SK-N-SH treated with all-trans-retinoic acid at 6 μM for 48 hours (cell line): ENCODE measurements around the gene BLM.

Experiments
- ATAC-seq: fragments of 200-7000 bp; cut with Tn5 transposase; 3 replicates; pipeline ENCODE4 v1.9.1; 2020; ENCODE audit warnings: mild to moderate bottlenecking, moderate library complexity
- ARNTL ChIP-seq: fragments of 450-650 bp; formaldehyde crosslinking; IDR thresholded peaks from 2 replicates; pipeline ENCODE4 v1.5.0; 2020; ENCODE audit warnings: low read depth, mild to moderate bottlenecking, moderate library complexity, borderline replicate concordance
- BACH2 ChIP-seq: fragments of 250-450 bp; sonication (Bioruptor Pico); IDR thresholded peaks from 2 replicates; pipeline ENCODE4 v1.9.0; 2021; ENCODE audit warnings: mild to moderate bottlenecking, borderline replicate concordance
- CSDC2 ChIP-seq: fragments of 250-450 bp; sonication (Bioruptor Pico); IDR thresholded peaks from 2 replicates; pipeline ENCODE4 v1.5.0; 2020; ENCODE audit warnings: mild to moderate bottlenecking, moderate library complexity
- ESRRG ChIP-seq: fragments of 250-450 bp; sonication (Bioruptor Pico); IDR thresholded peaks from 2 replicates; pipeline ENCODE4 v1.6.1; 2021; ENCODE audit warnings: mild to moderate bottlenecking
- ISL1 ChIP-seq: fragments of 250-450 bp; sonication (Bioruptor Pico); IDR thresholded peaks from 2 replicates; pipeline ENCODE4 v2.1.2; 2022; ENCODE audit warnings: mild to moderate bottlenecking, moderate library complexity
- PPARA ChIP-seq: fragments of 250-450 bp; sonication (Bioruptor Pico); IDR thresholded peaks from 2 replicates; pipeline ENCODE4 v1.5.0; 2020; ENCODE audit warnings: mild to moderate bottlenecking, borderline replicate concordance
- RARB ChIP-seq: fragments of 250-450 bp; sonication (Bioruptor Pico); IDR thresholded peaks from 2 replicates; pipeline ENCODE4 v1.8.0; 2021; ENCODE audit warnings: mild to moderate bottlenecking, moderate library complexity
- SNAI2 ChIP-seq: fragments of 250-450 bp; sonication (Bioruptor Pico); IDR thresholded peaks from 2 replicates; pipeline ENCODE4 v1.5.0; 2020; ENCODE audit warnings: mild to moderate bottlenecking, moderate library complexity
- TCF4 ChIP-seq: fragments of 250-450 bp; sonication (Bioruptor Pico); IDR thresholded peaks from 2 replicates; pipeline ENCODE4 v1.8.0; 2021; ENCODE audit warnings: mild to moderate bottlenecking, moderate library complexity, borderline replicate concordance
- TOX ChIP-seq: fragments of 250-450 bp; sonication (Bioruptor Pico); IDR thresholded peaks from 2 replicates; pipeline ENCODE4 v1.8.0; 2021; ENCODE audit warnings: mild to moderate bottlenecking, moderate library complexity, borderline replicate concordance
- ZC3H10 ChIP-seq: fragments of 250-450 bp; sonication (Bioruptor Pico); IDR thresholded peaks from 2 replicates; pipeline ENCODE4 v1.5.1; 2021; ENCODE audit warnings: mild to moderate bottlenecking, moderate library complexity
- ZFP30 ChIP-seq: fragments of 450-650 bp; formaldehyde crosslinking; IDR thresholded peaks from 2 replicates; pipeline ENCODE4 v1.5.0; 2022; ENCODE audit warnings: mild to moderate bottlenecking, moderate library complexity
- ZNF565 ChIP-seq: fragments of 450-650 bp; formaldehyde crosslinking; conservative IDR thresholded peaks from 2 replicates; pipeline ENCODE4 v1.5.0; 2020; ENCODE audit warnings: low read depth, mild to moderate bottlenecking, moderate library complexity
- ZNF70 ChIP-seq: fragments of 450-650 bp; formaldehyde crosslinking; IDR thresholded peaks from 2 replicates; pipeline ENCODE4 v1.5.0; 2020; ENCODE audit warnings: mild to moderate bottlenecking, moderate library complexity
- ZNF8 ChIP-seq: fragments of 450-650 bp; formaldehyde crosslinking; IDR thresholded peaks from 2 replicates; pipeline ENCODE4 v1.5.0; 2020; ENCODE audit warnings: mild to moderate bottlenecking, moderate library complexity
- TF ChIP-seq, protein P1 (sequence below): fragments of 250-450 bp; sonication (Bioruptor Pico); IDR thresholded peaks from 2 replicates; pipeline ENCODE4 v1.5.0; 2020; ENCODE audit warnings: mild to moderate bottlenecking, moderate library complexity
- TF ChIP-seq, protein P2 (sequence below): fragments of 250-450 bp; sonication (Bioruptor Pico); IDR thresholded peaks from 2 replicates; pipeline ENCODE4 v1.8.0; 2021; ENCODE audit warnings: low read depth, mild to moderate bottlenecking, moderate library complexity, borderline replicate concordance
- TF ChIP-seq, protein P3 (sequence below): fragments of 250-450 bp; sonication (Bioruptor Pico); IDR thresholded peaks from 2 replicates; pipeline ENCODE4 v1.5.1; 2021; ENCODE audit warnings: mild to moderate bottlenecking, moderate library complexity
- TF ChIP-seq, protein P4 (sequence below): fragments of 250-450 bp; sonication (Bioruptor Pico); IDR thresholded peaks from 2 replicates; pipeline ENCODE4 v1.5.1; 2020; ENCODE audit warnings: low read depth, mild to moderate bottlenecking, moderate library complexity
- TF ChIP-seq, protein P5 (sequence below): fragments of 250-450 bp; sonication (Bioruptor Pico); IDR thresholded peaks from 2 replicates; pipeline ENCODE4 v1.8.0; 2020; ENCODE audit warnings: mild to moderate bottlenecking, moderate library complexity, borderline replicate concordance

The BLM gene

DNA sequence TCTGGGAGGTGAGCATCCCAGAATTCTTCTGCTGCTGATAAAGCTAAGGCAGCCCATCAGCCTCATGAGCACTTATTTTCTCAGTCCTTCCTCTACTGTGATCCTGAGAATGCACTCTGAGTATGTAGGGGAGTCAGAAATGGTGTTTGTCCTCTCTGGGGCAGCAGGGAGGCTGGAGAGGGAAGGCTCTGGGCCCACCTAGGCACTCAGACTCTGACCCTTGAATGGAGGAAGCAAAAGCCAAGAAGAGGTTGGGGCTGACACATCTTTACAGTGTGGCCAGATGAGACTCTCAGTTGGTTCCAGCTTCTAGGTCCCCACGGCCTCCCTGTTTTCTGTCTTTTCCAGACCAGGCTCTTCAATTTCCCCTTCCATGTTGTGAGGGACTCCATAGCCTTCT, 36.1 kb upstream of the BLM start:
- no peak for TF ChIP-seq RARB
- TF ChIP-seq CSDC2 (CRISPR knock-in tag): no peak
- TF ChIP-seq, protein P1, sequence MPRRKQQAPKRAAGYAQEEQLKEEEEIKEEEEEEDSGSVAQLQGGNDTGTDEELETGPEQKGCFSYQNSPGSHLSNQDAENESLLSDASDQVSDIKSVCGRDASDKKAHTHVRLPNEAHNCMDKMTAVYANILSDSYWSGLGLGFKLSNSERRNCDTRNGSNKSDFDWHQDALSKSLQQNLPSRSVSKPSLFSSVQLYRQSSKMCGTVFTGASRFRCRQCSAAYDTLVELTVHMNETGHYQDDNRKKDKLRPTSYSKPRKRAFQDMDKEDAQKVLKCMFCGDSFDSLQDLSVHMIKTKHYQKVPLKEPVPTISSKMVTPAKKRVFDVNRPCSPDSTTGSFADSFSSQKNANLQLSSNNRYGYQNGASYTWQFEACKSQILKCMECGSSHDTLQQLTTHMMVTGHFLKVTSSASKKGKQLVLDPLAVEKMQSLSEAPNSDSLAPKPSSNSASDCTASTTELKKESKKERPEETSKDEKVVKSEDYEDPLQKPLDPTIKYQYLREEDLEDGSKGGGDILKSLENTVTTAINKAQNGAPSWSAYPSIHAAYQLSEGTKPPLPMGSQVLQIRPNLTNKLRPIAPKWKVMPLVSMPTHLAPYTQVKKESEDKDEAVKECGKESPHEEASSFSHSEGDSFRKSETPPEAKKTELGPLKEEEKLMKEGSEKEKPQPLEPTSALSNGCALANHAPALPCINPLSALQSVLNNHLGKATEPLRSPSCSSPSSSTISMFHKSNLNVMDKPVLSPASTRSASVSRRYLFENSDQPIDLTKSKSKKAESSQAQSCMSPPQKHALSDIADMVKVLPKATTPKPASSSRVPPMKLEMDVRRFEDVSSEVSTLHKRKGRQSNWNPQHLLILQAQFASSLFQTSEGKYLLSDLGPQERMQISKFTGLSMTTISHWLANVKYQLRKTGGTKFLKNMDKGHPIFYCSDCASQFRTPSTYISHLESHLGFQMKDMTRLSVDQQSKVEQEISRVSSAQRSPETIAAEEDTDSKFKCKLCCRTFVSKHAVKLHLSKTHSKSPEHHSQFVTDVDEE (CRISPR knock-in tag): no peak
- no peak for TF ChIP-seq BACH2 (CRISPR knock-in tag)
- no peak for TF ChIP-seq ZNF70 (CRISPR knock-in tag)
- TF ChIP-seq ZFP30: no peak
- TF ChIP-seq ZNF8: no peak
- no peak for TF ChIP-seq SNAI2
- TF ChIP-seq ZC3H10: no peak
- TF ChIP-seq, protein P2, sequence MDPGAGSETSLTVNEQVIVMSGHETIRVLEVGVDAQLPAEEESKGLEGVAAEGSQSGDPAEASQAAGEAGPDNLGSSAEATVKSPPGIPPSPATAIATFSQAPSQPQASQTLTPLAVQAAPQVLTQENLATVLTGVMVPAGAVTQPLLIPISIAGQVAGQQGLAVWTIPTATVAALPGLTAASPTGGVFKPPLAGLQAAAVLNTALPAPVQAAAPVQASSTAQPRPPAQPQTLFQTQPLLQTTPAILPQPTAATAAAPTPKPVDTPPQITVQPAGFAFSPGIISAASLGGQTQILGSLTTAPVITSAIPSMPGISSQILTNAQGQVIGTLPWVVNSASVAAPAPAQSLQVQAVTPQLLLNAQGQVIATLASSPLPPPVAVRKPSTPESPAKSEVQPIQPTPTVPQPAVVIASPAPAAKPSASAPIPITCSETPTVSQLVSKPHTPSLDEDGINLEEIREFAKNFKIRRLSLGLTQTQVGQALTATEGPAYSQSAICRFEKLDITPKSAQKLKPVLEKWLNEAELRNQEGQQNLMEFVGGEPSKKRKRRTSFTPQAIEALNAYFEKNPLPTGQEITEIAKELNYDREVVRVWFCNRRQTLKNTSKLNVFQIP (CRISPR knock-in tag): no peak
- TF ChIP-seq, protein P3, sequence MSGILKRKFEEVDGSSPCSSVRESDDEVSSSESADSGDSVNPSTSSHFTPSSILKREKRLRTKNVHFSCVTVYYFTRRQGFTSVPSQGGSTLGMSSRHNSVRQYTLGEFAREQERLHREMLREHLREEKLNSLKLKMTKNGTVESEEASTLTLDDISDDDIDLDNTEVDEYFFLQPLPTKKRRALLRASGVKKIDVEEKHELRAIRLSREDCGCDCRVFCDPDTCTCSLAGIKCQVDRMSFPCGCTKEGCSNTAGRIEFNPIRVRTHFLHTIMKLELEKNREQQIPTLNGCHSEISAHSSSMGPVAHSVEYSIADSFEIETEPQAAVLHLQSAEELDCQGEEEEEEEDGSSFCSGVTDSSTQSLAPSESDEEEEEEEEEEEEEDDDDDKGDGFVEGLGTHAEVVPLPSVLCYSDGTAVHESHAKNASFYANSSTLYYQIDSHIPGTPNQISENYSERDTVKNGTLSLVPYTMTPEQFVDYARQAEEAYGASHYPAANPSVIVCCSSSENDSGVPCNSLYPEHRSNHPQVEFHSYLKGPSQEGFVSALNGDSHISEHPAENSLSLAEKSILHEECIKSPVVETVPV (CRISPR knock-in tag): no peak
- no peak for TF ChIP-seq ARNTL (CRISPR knock-in tag)
- no peak for TF ChIP-seq PPARA (CRISPR knock-in tag)
- no peak for TF ChIP-seq TCF4
- no peak for TF ChIP-seq ZNF565 (CRISPR knock-in tag)
- TF ChIP-seq, protein P4, sequence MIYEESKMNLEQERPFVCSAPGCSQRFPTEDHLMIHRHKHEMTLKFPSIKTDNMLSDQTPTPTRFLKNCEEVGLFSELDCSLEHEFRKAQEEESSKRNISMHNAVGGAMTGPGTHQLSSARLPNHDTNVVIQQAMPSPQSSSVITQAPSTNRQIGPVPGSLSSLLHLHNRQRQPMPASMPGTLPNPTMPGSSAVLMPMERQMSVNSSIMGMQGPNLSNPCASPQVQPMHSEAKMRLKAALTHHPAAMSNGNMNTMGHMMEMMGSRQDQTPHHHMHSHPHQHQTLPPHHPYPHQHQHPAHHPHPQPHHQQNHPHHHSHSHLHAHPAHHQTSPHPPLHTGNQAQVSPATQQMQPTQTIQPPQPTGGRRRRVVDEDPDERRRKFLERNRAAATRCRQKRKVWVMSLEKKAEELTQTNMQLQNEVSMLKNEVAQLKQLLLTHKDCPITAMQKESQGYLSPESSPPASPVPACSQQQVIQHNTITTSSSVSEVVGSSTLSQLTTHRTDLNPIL (CRISPR knock-in tag): no peak
- no peak for TF ChIP-seq ISL1 (CRISPR knock-in tag)
- no peak for TF ChIP-seq ESRRG
- TF ChIP-seq, all 23 proteins: peak for 0

DNA sequence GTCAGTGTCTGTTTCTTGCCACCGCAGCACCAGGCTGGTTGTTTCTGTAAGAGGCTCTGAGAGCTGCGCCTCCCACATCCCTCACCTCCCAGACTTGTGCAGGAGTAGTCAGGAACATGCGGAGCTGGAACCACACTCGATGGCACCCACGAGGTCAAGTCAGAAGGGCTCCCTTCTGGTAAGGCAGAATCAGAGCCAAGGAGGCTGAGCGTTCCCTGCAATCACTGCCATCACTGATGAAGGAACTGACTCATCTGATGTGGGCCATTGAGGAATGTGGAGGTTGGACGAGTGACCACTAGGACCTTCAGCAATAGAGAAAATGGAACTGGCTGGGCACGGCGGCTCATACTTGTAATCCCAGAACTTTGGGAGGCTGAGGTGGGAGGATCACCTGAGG, 35.7 kb upstream of the BLM start:
- ATAC-seq: peak; percentile 15

More for the DNA sequence above, 36.1 kb upstream of the BLM start:
- peak; percentile 48 for ATAC-seq

More for the DNA sequence above, 35.7 kb upstream of the BLM start:
- no peak for TF ChIP-seq PPARA (CRISPR knock-in tag)
- TF ChIP-seq, protein P5, sequence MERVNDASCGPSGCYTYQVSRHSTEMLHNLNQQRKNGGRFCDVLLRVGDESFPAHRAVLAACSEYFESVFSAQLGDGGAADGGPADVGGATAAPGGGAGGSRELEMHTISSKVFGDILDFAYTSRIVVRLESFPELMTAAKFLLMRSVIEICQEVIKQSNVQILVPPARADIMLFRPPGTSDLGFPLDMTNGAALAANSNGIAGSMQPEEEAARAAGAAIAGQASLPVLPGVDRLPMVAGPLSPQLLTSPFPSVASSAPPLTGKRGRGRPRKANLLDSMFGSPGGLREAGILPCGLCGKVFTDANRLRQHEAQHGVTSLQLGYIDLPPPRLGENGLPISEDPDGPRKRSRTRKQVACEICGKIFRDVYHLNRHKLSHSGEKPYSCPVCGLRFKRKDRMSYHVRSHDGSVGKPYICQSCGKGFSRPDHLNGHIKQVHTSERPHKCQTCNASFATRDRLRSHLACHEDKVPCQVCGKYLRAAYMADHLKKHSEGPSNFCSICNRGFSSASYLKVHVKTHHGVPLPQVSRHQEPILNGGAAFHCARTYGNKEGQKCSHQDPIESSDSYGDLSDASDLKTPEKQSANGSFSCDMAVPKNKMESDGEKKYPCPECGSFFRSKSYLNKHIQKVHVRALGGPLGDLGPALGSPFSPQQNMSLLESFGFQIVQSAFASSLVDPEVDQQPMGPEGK: no peak
- TF ChIP-seq ZFP30: no peak
- TF ChIP-seq TOX (CRISPR knock-in tag): no peak
- TF ChIP-seq, protein P2 (CRISPR knock-in tag): no peak
- TF ChIP-seq TCF4: no peak
- TF ChIP-seq ZNF8: no peak
